SK-N-SH (cell line): ENCODE data around the gene RAB6B. TPM values are rescaled to one million over a fixed set of nuclear protein-coding genes. Genes with fewer than 3 reads are reported as not detected.

Experiments used
- CTCF ChIA-PET: fragments of 300-600, 350-600 bp; formaldehyde crosslinking; extraction: SDS; loops from one replicate; lab custom pipeline; 2021; lab: Yijun Ruan, JAX
- POLR2A ChIA-PET: fragments of 350-600 bp; sonication (Branson Sonifier 250); formaldehyde crosslinking; extraction: SDS; loops from one replicate; lab custom pipeline; 2020; ENCODE audit warnings: antibody characterized with exemption, inconsistent platforms; lab: Yijun Ruan, JAX
- DNase-seq: peaks from one replicate; pipeline ENCODE4 v3.0.0; 2012
- H2AFZ ChIP-seq: fragments of 200-600 bp; sonication (generic); 2 replicates; pipeline ENCODE4 v1.8.1; 2016; ENCODE audit warnings: antibody characterized with exemption, mild to moderate bottlenecking, low read depth
- H3F3A ChIP-seq: fragments of 200-600 bp; sonication (generic); replicated peaks from 2 replicates; pipeline ENCODE3; 2016; ENCODE audit warnings: antibody characterized with exemption, mild to moderate bottlenecking; ENCODE audit not compliant: insufficient read depth
- H3K27ac ChIP-seq, 2 experiments: fragments of 200-500 bp in 1 of 2; fragments of 200-600 bp in 1 of 2; sonication (Bioruptor generic) in 1 of 2; sonication (generic), shearing (Covaris generic) in 1 of 2; 2 replicates each; pipeline versions ENCODE4 v1.5.1 to v1.6.1; 2014 to 2016; ENCODE audit warnings: low read depth in 2 of 2, inconsistent platforms in 1 of 2, low read length in 1 of 2, mild to moderate bottlenecking in 1 of 2, mixed read lengths in 1 of 2
- H3K27me3 ChIP-seq: fragments of 200-600 bp; sonication (generic), shearing (Covaris generic); 2 replicates; pipeline ENCODE4 v1.6.1; 2016; ENCODE audit warnings: mixed run types; ENCODE audit not compliant: insufficient read depth
- H3K36me3 ChIP-seq, 2 experiments: fragments of 200-500 bp in 1 of 2; fragments of 200-600 bp in 1 of 2; sonication (Bioruptor generic) in 1 of 2; sonication (generic) in 1 of 2; replicated peaks in 1 of 2; 2 replicates each; pipeline versions ENCODE3 to v1.5.1; 2014 to 2016; ENCODE audit warnings: low read length in 1 of 2, mild to moderate bottlenecking in 1 of 2; ENCODE audit not compliant: insufficient read depth in 2 of 2, control insufficient read depth in 1 of 2
- H3K4me1 ChIP-seq, 2 experiments: fragments of 200-500 bp in 1 of 2; fragments of 200-600 bp in 1 of 2; sonication (Bioruptor generic) in 1 of 2; sonication (generic), shearing (Covaris generic) in 1 of 2; 2 replicates each; pipeline versions ENCODE4 v1.5.1 to v1.6.1; 2014 to 2016; ENCODE audit warnings: low read depth in 1 of 2, low read length in 1 of 2, mixed run types in 1 of 2; ENCODE audit not compliant: insufficient read depth in 2 of 2, control insufficient read depth in 1 of 2
- H3K4me2 ChIP-seq: fragments of 200-600 bp; sonication (generic), shearing (Covaris generic); 2 replicates; pipeline ENCODE4 v1.6.1; 2017; ENCODE audit warnings: mixed run types
- H3K4me3 ChIP-seq, 2 experiments: fragments of 200-500 bp in 1 of 2; fragments of 200-600 bp in 1 of 2; sonication (Bioruptor generic) in 1 of 2; sonication (generic), shearing (Covaris generic) in 1 of 2; 2 replicates each; pipeline versions ENCODE4 v1.5.1 to v1.8.1; 2014 to 2016; ENCODE audit warnings: low read depth in 2 of 2, inconsistent platforms in 1 of 2, low read length in 1 of 2, mild to moderate bottlenecking in 1 of 2, mixed read lengths in 1 of 2, moderate library complexity in 1 of 2
- H3K79me2 ChIP-seq: fragments of 200-600 bp; sonication (generic); 2 replicates; pipeline ENCODE4 v1.8.1; 2017; ENCODE audit warnings: mild to moderate bottlenecking; ENCODE audit not compliant: insufficient read depth
- H3K9ac ChIP-seq: fragments of 200-600 bp; sonication (generic); 2 replicates; pipeline ENCODE4 v1.6.1; 2017; ENCODE audit warnings: mixed run types
- H3K9me2 ChIP-seq: fragments of 200-600 bp; sonication (generic); 2 replicates; pipeline ENCODE4 v1.6.1; 2017; ENCODE audit warnings: mixed run types
- H3K9me3 ChIP-seq: fragments of 200-600 bp; sonication (generic); 2 replicates; pipeline ENCODE4 v1.6.1; 2017; ENCODE audit warnings: mixed run types, mild to moderate bottlenecking, moderate library complexity
- H4K20me1 ChIP-seq: fragments of 200-600 bp; sonication (generic); 2 replicates; pipeline ENCODE4 v1.6.1; 2017; ENCODE audit warnings: mild to moderate bottlenecking, mixed run types; ENCODE audit not compliant: insufficient read depth
- CHD2 ChIP-seq: fragments of 150-350 bp; IDR thresholded peaks from 2 replicates; pipeline ENCODE4 v1.6.1; 2018; ENCODE audit warnings: low read length; ENCODE audit not compliant: partially characterized antibody
- EP300 ChIP-seq, 2 experiments: IDR thresholded peaks; 2 replicates each; pipeline versions ENCODE4 v1.4.0 to v1.6.1; 2012; ENCODE audit warnings: borderline replicate concordance in 1 of 2, low read depth in 1 of 2, low read length in 1 of 2
- FOXM1 ChIP-seq: IDR thresholded peaks from 2 replicates; pipeline ENCODE4 v1.4.0; 2012; ENCODE audit warnings: low read depth, mild to moderate bottlenecking
- GABPA ChIP-seq: IDR thresholded peaks from 2 replicates; pipeline ENCODE4 v1.4.0; 2012; ENCODE audit warnings: low read depth, mild to moderate bottlenecking
- IRF3 ChIP-seq: fragments of 150-350 bp; IDR thresholded peaks from 2 replicates; pipeline ENCODE4 v1.6.1; 2016; ENCODE audit warnings: mild to moderate bottlenecking, low read depth, low read length
- MAX ChIP-seq: IDR thresholded peaks from 2 replicates; pipeline ENCODE4 v1.4.0; 2012; ENCODE audit warnings: low read depth
- NFIC ChIP-seq: IDR thresholded peaks from 2 replicates; pipeline ENCODE4 v1.4.0; 2012; ENCODE audit warnings: borderline replicate concordance
- PBX3 ChIP-seq: IDR thresholded peaks from 2 replicates; pipeline ENCODE4; 2012
- POLR2AphosphoS5 ChIP-seq: IDR thresholded peaks from 2 replicates; pipeline ENCODE4 v1.6.1; 2012; ENCODE audit warnings: low read depth, low read length
- RAD21 ChIP-seq: IDR thresholded peaks from 2 replicates; pipeline ENCODE4 v1.6.1; 2012; ENCODE audit warnings: mild to moderate bottlenecking, low read length
- RFX5 ChIP-seq: IDR thresholded peaks from 2 replicates; pipeline ENCODE4 v1.6.1; 2012; ENCODE audit warnings: mild to moderate bottlenecking, improper control_type of control experiment, low read length
- SIN3A ChIP-seq: IDR thresholded peaks from 2 replicates; pipeline ENCODE4 v1.6.1; 2012; ENCODE audit warnings: low read depth, mild to moderate bottlenecking, low read length, moderate library complexity, borderline replicate concordance
- SMC3 ChIP-seq: IDR thresholded peaks from 2 replicates; pipeline ENCODE4 v1.6.1; 2012; ENCODE audit warnings: low read depth, low read length, improper control_type of control experiment
- TAF1 ChIP-seq: IDR thresholded peaks from 2 replicates; pipeline ENCODE4 v1.6.1; 2012; ENCODE audit warnings: low read depth, mild to moderate bottlenecking, low read length, moderate library complexity, borderline replicate concordance
- TCF12 ChIP-seq: IDR thresholded peaks from 2 replicates; pipeline ENCODE4 v1.4.0; 2012
- YY1 ChIP-seq: IDR thresholded peaks from 2 replicates; pipeline ENCODE4 v1.4.0; 2012; ENCODE audit warnings: low read depth, mild to moderate bottlenecking
- WGBS: methylation state at CpG from one replicate; pipeline ENCODE4 v1.1.6; 2017; ENCODE audit warnings: low lambda C conversion rate; 5-methylcytosine and 5-hydroxymethylcytosine counted together
- polyA plus RNA-seq, 3 experiments: library from polyadenylated mRNA; depleted of rRNA; stranded (reverse); fragments of >200 nt; gene quantifications; 2 replicates each; pipeline ENCODE4 v1.2.3, GENCODE V29; 2012
- TF ChIP-seq, protein P1 (sequence below): fragments of 150-350 bp; IDR thresholded peaks from 2 replicates; pipeline ENCODE4 v1.6.1; 2017; ENCODE audit warnings: antibody characterized with exemption, low read length, low read depth, borderline replicate concordance
- TF ChIP-seq, protein P2 (sequence below): IDR thresholded peaks from 2 replicates; pipeline ENCODE4 v1.6.1; 2012; ENCODE audit warnings: mild to moderate bottlenecking, low read depth, low read length, moderate library complexity

RAB6B gene
- polyA plus RNA-seq, 1 of the 3 experiments (the other 2 are of a cell fraction) = 9.3 TPM

GRCh38 chr3:133865136-133865855 is 30.4 kb downstream of the RAB6B start:
- ChIA-PET POLR2A (interaction anchor here (0.6 kb wide), 1 partner anchor 288 kb away, joined by 6 read pairs; no protein-coding TSS in a partner anchor), CTCF (interaction anchor here (1.0 to 1.1 kb wide), 2 partner anchors 45 to 59 kb away, joined by 3 read pairs; no protein-coding TSS in a partner anchor)
- peaks cover 0 to 10% of the 10 kb centered on the region in 2 experiments; a peak in 1 of 4 replicates for H3K4me1 ChIP-seq
- no peaks in the 10 kb centered on the region for H4K20me1 ChIP-seq
- DNase-seq = no peak
- H3K79me2 ChIP-seq = no peaks in the 10 kb centered on the region
- H3K9ac ChIP-seq = no peak overlapping the region
- no peak overlapping the region for H3K4me2 ChIP-seq
- no peaks in the 10 kb centered on the region for H3K9me2 ChIP-seq
- no peaks in the 10 kb centered on the region for H3K27me3 ChIP-seq
- H3K27ac ChIP-seq = no peak overlapping the region
- no peak overlapping the region for H3K4me3 ChIP-seq
- TF ChIP-seq, protein P1, sequence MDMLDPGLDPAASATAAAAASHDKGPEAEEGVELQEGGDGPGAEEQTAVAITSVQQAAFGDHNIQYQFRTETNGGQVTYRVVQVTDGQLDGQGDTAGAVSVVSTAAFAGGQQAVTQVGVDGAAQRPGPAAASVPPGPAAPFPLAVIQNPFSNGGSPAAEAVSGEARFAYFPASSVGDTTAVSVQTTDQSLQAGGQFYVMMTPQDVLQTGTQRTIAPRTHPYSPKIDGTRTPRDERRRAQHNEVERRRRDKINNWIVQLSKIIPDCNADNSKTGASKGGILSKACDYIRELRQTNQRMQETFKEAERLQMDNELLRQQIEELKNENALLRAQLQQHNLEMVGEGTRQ = no peak
- TF ChIP-seq CHD2 = no peak
- TF ChIP-seq TCF12 = no peak
- TF ChIP-seq RAD21 = no peak
- TF ChIP-seq PBX3 = no peak
- no peak for TF ChIP-seq SIN3A
- no peak for TF ChIP-seq POLR2AphosphoS5
- no peak for TF ChIP-seq MAX
- TF ChIP-seq, protein P2, sequence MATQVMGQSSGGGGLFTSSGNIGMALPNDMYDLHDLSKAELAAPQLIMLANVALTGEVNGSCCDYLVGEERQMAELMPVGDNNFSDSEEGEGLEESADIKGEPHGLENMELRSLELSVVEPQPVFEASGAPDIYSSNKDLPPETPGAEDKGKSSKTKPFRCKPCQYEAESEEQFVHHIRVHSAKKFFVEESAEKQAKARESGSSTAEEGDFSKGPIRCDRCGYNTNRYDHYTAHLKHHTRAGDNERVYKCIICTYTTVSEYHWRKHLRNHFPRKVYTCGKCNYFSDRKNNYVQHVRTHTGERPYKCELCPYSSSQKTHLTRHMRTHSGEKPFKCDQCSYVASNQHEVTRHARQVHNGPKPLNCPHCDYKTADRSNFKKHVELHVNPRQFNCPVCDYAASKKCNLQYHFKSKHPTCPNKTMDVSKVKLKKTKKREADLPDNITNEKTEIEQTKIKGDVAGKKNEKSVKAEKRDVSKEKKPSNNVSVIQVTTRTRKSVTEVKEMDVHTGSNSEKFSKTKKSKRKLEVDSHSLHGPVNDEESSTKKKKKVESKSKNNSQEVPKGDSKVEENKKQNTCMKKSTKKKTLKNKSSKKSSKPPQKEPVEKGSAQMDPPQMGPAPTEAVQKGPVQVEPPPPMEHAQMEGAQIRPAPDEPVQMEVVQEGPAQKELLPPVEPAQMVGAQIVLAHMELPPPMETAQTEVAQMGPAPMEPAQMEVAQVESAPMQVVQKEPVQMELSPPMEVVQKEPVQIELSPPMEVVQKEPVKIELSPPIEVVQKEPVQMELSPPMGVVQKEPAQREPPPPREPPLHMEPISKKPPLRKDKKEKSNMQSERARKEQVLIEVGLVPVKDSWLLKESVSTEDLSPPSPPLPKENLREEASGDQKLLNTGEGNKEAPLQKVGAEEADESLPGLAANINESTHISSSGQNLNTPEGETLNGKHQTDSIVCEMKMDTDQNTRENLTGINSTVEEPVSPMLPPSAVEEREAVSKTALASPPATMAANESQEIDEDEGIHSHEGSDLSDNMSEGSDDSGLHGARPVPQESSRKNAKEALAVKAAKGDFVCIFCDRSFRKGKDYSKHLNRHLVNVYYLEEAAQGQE = no peak
- no peak for TF ChIP-seq NFIC
- no peak for TF ChIP-seq IRF3
- TF ChIP-seq YY1 = no peak
- no peak for TF ChIP-seq EP300 (IDR thresholded peaks at IDR 0.05; ENCODE audit: borderline replicate concordance in 1 of 2, low read depth in 1 of 2, low read length in 1 of 2)
- no peak for TF ChIP-seq SMC3
- TF ChIP-seq TAF1 = no peak
- no peak for TF ChIP-seq FOXM1
- no peak for TF ChIP-seq RFX5
- TF ChIP-seq GABPA = no peak
- H3K9me3 ChIP-seq = no peaks in the 10 kb centered on the region
- WGBS = 41% methylated on average over 3 of the region's 5 CpGs
- H3K36me3 ChIP-seq = no peaks in the 10 kb centered on the region
- no peak overlapping the region for H2AFZ ChIP-seq
- no peaks in the 10 kb centered on the region for H3F3A ChIP-seq
